ENCODE results near the gene DCAF12. TPM values are rescaled to one million over a fixed set of nuclear protein-coding genes. Genes with fewer than 3 reads are reported as not detected.

Gene DCAF12
- total and polyA plus RNA-seq, 2 of the 4 experiments (the other 2 are of a cell fraction) = 7.2 to 17.1 TPM

DNA sequence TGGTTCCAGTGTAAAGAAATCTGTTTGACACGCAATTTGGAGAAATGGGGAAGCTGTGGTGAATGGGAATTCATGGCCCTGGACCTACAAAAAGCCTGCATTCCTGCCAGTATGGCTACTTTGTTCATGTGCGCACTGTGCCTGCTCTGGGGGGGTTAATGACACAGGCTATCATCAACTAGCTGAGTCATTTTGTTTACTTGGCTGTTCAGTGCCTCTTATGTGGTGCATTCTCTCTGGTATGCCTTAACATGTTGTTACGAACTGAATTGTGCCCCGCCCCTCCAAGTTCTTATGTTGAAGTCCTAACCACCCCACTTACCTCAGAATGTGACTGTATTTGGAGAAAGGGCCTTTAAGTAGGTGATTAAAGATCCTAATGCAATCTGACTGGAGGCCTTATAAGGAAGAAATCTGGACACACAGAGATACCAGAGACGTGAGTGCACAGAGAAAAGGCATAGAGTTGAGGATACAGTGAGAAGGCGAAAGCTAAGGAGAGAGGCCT lies 31.9 kb upstream of the DCAF12 start:
- Histone ChIP-seq H3K27ac (ENCODE audit: insufficient read depth, low read length) (peak overlapping the region; percentile 48; the same call in 1 of the 2 replicates), H4K5ac (ENCODE audit: low read depth, low read length) (peak overlapping the region; percentile 61), H2AFZ (replicated peaks; ENCODE audit: low read length, poor library complexity) (peak overlapping the region; percentile 74), H3K9ac (ENCODE audit: low read depth, low read length) (no peak overlapping the region), H4K91ac (ENCODE audit: insufficient read depth, low read depth, low read length) (peak overlapping the region; percentile 70), H3K27me3 (ENCODE audit: control insufficient read depth, insufficient read depth, low read length) (no peaks in the 10 kb centered on the region), H2AK9ac (replicated peaks; ENCODE audit: low read depth, low read length, poor library complexity) (no peak overlapping the region), H3K4ac (ENCODE audit: low read depth, low read length) (peak overlapping the region; percentile 82; the same call in 1 of the 2 replicates), H3K23ac (ENCODE audit: low read depth, low read length) (peak overlapping the region; percentile 18; the same call in 1 of the 2 replicates), H3K4me1 (ENCODE audit: control insufficient read depth, insufficient read depth, low read length) (peaks cover 4% of the 10 kb centered on the region), H2BK15ac (ENCODE audit: low read depth, low read length) (peak overlapping the region; percentile 75), H3K4me3 (ENCODE audit: insufficient read depth, low read depth, low read length) (no peak overlapping the region), H2BK5ac (ENCODE audit: low read depth, low read length, poor library complexity, severe bottlenecking) (peak overlapping the region; percentile 72), H3K79me1 (ENCODE audit: low read depth in 1 of 2, low read length in 2 of 2) (no peaks in the 10 kb centered on the region), H3K4me2 (ENCODE audit: low read depth, low read length) (peak overlapping the region; percentile 8; the same call in 1 of the 2 replicates), H4K20me1 (ENCODE audit: insufficient read depth, low read length) (no peaks in the 10 kb centered on the region), H2BK120ac (ENCODE audit: low read depth, low read length) (peak overlapping the region; percentile 67), H3K9me3 (ENCODE audit: control insufficient read depth, insufficient read depth, low read length) (no peaks in the 10 kb centered on the region), H3K36me3 (ENCODE audit: control insufficient read depth, insufficient read depth, low read length) (no peaks in the 10 kb centered on the region), H3K18ac (ENCODE audit: low read depth, low read length) (peak overlapping the region; percentile 57; the same call in 1 of the 2 replicates), H3K9me1 (ENCODE audit: insufficient read depth, low read length) (peaks cover 3% of the 10 kb centered on the region; the same call in 1 of the 2 replicates), H4K8ac (ENCODE audit: low read depth in 2 of 2, low read length in 2 of 2) (peak overlapping the region; percentile 49 to 54), H2AK5ac (ENCODE audit: low read depth, low read length) (0 out of 2 replicates have a peak overlapping the region, but pooled peaks have one; percentile 7), H3K14ac (replicated peaks; ENCODE audit: low read depth, low read length) (peak overlapping the region; percentile 78), H3K56ac (ENCODE audit: extremely low read depth, insufficient read depth, low read length) (no peak overlapping the region), H2BK20ac (ENCODE audit: low read depth, low read length) (peak overlapping the region; percentile 94; the same call in 1 of the 2 replicates)
- TF ChIP-seq MAFK (IDR thresholded peaks at IDR 0.05; ENCODE audit: low read depth, low read length) (0 out of 2 replicates have a peak, but pooled peaks have one; percentile 12), NFE2L2 (IDR thresholded peaks at IDR 0.05; ENCODE audit: low read depth, low read length) (peak; percentile 78), RCOR1 (IDR thresholded peaks at IDR 0.05; ENCODE audit: insufficient replicate concordance, low read length) (no peak), RAD21 (IDR thresholded peaks at IDR 0.05; ENCODE audit: low read length) (no peak), POLR2A (IDR thresholded peaks at IDR 0.05; ENCODE audit: low read depth, low read length) (no peak), RFX5 (IDR thresholded peaks at IDR 0.05; ENCODE audit: low read depth, low read length) (no peak), CHD1 (IDR thresholded peaks at IDR 0.05; ENCODE audit: low read depth, low read length) (no peak), CEBPB (IDR thresholded peaks at IDR 0.05; ENCODE audit: low read depth, low read length) (no peak), SMC3 (IDR thresholded peaks at IDR 0.05; ENCODE audit: low read depth, low read length) (no peak), MXI1 (IDR thresholded peaks at IDR 0.05; ENCODE audit: borderline replicate concordance, low read depth, low read length) (no peak), BHLHE40 (IDR thresholded peaks at IDR 0.05; ENCODE audit: low read depth, low read length) (no peak), FOS (IDR thresholded peaks at IDR 0.05; ENCODE audit: low read depth, low read length) (no peak), MAZ (IDR thresholded peaks at IDR 0.05; ENCODE audit: borderline replicate concordance, low read depth, low read length) (peak; percentile 48)
- TF ChIP-seq, protein P1, sequence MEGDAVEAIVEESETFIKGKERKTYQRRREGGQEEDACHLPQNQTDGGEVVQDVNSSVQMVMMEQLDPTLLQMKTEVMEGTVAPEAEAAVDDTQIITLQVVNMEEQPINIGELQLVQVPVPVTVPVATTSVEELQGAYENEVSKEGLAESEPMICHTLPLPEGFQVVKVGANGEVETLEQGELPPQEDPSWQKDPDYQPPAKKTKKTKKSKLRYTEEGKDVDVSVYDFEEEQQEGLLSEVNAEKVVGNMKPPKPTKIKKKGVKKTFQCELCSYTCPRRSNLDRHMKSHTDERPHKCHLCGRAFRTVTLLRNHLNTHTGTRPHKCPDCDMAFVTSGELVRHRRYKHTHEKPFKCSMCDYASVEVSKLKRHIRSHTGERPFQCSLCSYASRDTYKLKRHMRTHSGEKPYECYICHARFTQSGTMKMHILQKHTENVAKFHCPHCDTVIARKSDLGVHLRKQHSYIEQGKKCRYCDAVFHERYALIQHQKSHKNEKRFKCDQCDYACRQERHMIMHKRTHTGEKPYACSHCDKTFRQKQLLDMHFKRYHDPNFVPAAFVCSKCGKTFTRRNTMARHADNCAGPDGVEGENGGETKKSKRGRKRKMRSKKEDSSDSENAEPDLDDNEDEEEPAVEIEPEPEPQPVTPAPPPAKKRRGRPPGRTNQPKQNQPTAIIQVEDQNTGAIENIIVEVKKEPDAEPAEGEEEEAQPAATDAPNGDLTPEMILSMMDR (conservative IDR thresholded peaks at IDR 0.05; ENCODE audit: low read depth, low read length) = no peak
- TF ChIP-seq, protein P2, sequence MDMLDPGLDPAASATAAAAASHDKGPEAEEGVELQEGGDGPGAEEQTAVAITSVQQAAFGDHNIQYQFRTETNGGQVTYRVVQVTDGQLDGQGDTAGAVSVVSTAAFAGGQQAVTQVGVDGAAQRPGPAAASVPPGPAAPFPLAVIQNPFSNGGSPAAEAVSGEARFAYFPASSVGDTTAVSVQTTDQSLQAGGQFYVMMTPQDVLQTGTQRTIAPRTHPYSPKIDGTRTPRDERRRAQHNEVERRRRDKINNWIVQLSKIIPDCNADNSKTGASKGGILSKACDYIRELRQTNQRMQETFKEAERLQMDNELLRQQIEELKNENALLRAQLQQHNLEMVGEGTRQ (IDR thresholded peaks at IDR 0.05; ENCODE audit: low read depth, low read length) = no peak
- TF ChIP-seq, protein P3, sequence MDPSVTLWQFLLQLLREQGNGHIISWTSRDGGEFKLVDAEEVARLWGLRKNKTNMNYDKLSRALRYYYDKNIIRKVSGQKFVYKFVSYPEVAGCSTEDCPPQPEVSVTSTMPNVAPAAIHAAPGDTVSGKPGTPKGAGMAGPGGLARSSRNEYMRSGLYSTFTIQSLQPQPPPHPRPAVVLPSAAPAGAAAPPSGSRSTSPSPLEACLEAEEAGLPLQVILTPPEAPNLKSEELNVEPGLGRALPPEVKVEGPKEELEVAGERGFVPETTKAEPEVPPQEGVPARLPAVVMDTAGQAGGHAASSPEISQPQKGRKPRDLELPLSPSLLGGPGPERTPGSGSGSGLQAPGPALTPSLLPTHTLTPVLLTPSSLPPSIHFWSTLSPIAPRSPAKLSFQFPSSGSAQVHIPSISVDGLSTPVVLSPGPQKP (IDR thresholded peaks at IDR 0.05; ENCODE audit: borderline replicate concordance, low read depth, low read length) = no peak
- DNase-seq (peak; percentile 80), ATAC-seq (ENCODE audit: low read depth) (peak; percentile 91)
- ChIA-PET POLR2A (ENCODE audit: unreplicated experiment) (no interaction called here), CTCF (interaction anchor here (0.5 kb wide), 1 partner anchor 262 kb away, joined by 3 read pairs; no protein-coding TSS in a partner anchor)
- no CpG with 5 or more reads among the region's 6 CpGs for WGBS, 2 experiments (ENCODE audit: extremely low coverage in 2 of 2, insufficient read length in 1 of 2)
- in situ Hi-C loops (cut with MboI; ENCODE audit: low sequenced_read_pairs) = no loop called here
- BruUV-seq (replicated peaks) = no TSS peak
- intact Hi-C loops (cut with micrococcal nuclease) = no loop called here
- dilution Hi-C loops (cut with HindIII; ENCODE audit: low sequenced_read_pairs, unreplicated experiment) = no loop called here
